ENCODE results near the gene MFNG.
A peak's percentile ranks its signal among the peaks of the same experiment; 100 is the strongest.

MFNG gene

DNA sequence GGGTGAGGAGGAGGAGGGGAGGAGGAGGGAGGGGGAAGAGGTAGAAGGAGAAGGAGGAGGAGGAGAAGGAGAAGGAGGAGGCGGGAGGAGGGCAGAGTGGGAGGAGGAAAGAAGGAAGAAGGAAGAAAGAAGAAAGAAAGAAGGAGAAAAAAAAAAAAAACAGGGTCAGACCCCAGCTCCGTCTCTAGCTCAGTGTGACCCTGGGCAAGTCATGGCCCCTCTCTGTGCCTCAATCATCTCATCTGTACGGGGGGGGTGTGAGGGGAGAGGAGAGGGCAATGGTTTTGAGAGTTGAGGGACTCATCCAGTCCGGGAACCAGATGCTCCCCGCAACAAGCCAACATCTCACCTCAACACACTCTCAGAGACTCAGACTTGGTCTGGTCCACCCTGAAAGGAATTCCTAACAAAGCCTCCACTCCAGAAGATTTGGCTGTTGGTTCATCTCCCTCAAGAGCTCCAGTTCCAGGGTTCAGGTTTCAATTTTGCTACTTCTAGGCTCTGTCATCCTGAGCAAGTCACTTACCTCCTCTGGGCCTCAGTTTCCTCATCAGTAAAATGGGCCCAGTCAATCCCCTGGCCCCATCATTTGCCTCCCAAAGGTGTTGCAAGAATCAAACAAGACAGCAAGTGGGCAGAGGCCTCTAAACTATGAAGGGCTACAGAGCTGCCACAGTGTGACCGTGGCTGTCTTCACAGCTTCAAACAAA is 25.4 kb upstream of the MFNG start:
- DNase-seq, result no peak

GRCh38 chr22:37510091-37510490 is 23.9 kb upstream of the MFNG start:
- no peak for DNase-seq

DNA sequence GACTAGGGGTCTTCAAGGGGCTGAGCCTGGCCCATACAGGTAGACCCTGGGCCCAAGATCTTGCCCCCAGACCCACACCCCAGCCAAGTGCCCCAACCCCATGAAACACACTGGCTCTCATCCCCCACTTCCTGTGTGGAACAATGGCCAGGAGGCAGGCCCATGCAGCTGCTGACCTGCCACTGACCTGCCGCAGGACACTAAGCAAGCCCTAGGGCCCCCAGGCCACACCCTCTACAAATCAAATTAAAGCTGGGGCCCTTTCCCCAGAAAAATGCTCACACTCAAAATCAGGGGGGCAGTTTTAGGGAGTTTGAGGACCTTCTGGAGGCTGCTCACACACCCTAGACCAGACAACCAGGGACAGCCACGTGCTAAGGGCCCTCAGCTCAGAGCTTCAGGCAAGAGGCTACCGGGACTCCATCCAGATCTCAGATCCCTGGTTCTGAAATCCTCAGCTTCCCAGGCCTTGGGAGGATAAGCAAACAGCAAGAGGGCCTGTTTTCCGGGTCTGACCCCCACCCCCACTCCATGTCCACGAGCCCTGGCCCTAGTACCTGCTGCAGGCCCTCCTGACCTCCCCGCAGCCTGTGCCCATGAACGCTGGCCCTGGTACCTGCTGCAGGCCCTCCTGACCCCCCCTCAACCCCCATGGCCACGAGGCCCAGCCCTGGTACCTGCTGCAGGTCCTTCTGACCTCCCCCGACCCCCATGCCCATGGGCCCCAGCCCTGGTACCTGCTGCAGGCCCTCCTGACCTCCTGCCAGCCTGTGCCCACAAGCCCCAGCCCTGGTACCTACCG is 23.1 kb upstream of the MFNG start:
- no peak for DNase-seq

GRCh38 chr22:37508431-37508992 is 22.3 kb upstream of the MFNG start:
- no peak for DNase-seq

- DNase-seq, result no peak
These were observed 21.5 kb upstream of the MFNG start for GRCh38 chr22:37507731-37508130.

DNA sequence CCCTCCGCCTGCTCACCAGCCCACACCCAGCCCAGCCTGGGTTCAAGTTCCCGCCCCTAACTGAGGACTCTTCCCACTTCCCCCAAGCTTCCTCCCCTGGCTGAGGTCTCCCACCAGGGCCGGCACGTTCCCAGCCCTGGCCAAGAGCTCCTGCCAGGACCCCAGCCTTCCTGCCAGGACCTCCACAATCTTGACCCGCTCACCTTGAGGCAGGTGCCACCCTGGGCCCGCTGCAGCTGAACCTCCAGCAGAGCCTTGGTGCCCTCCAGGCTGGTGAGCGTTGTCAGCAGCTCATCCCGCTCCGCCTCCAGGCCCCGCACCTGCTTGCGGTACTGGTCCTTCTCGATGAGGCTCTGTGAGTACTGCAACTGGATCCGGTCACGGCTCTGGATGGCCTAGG is 19.8 kb upstream of the MFNG start:
- no peak for DNase-seq

DNA sequence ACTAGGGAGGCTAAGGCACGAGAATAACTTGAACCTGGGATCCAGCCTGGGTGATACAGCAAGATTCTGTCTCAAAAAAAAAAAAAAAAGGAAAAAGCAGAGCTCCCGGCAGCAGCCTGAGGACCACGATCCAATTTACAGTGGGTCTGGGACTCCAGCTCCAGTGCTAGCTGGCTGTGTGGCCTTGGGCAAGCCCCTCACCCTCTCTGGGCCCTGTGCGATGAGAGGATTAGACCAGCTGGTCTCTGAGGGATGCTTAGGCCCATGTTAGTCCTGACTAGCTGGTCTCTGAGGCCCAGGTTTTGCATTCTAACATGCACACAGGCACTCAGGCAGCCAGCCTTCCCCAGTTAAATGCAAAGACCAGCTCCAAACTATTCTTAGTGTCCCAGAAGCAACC is 19.4 kb upstream of the MFNG start:
- DNase-seq, result no peak

DNA sequence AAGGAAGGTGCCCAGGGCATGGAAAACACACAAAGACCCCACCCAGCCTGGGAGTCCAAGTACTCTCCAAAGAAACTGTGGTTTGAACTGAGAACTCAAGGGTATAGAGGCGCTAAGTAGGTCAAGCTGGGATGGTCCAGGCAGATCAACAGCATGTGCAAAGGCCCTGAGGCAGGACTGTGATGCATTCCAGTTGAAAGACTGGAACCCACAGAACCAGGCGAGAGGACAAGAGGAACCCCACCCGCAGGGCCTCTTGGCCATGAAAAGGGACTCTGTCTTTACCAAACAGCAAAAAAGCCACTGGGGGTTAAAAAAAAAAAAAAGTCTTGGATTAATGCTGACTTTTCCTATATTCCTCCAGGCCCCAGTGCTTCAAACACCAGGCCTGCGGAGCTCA is 18.8 kb upstream of the MFNG start:
- no peak for DNase-seq

GRCh38 chr22:37503850-37504249 is 17.7 kb upstream of the MFNG start:
- no peak for DNase-seq

DNA sequence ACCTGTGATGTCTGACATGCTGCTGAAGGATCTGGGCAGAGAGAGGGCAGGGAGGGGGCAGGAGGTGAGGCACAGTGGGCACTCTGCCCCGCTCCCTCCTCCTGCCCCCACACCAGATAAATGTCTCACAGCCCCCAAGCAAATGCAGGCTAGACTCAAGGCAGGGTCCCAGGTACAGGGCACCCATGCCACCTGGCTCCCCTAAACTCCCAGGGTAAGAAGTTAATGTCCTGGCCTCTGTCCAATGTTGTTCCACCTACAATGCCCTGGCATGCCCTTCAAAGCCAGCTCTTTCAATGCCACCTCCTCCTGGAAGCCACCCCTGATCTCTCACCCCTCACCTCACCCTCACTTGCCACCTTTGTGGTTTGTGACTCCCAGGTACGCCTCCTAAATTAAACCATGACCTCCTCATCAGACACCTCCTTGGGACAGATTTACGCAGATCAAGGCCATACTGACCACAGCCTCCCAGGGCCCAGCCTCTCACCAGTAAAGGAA is 17.0 kb upstream of the MFNG start:
- no peak for DNase-seq

DNA sequence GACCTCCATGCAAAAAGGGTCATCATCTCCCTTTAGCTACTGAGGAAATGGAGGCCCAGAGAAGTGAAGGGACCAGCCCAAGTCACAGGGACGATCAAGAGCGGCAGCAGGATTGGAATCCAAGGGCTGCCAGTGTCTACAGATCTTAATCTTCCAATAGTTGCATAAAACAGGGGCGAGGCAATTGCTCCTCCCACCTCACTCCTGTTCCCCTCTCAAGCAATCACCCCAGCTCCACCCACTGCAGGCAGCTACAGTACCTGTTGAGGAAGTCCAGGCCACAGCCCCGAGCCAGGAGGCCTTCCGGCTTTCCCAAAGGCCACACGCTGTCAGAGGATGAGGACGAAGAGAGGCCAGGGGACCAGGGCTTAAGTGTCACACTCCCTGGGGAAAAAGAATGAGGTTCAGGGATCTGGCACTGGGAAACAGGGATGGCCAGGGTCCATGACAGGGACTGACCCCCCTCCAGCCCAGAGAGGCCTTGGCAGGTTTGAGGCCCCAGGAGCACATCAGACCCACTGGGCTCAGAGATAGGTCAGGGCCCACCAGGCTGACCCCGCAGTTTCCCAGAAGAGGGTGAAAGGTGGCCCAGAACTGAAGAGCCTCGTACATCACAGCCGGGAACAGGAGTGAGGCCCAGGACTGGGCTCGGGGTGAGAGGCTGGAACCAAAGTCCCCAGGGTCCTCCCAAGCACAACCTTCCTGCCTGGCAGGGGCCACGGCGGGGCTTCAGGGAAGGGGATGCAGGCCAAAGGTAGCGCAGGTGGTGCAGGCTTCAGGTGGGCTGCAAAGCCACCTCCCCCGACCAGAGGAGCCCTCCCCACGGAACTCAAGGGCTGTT is 16.4 kb upstream of the MFNG start:
- no peak for DNase-seq

- no peak for DNase-seq
These were observed 15.6 kb upstream of the MFNG start for GRCh38 chr22:37501610-37502341.

DNA sequence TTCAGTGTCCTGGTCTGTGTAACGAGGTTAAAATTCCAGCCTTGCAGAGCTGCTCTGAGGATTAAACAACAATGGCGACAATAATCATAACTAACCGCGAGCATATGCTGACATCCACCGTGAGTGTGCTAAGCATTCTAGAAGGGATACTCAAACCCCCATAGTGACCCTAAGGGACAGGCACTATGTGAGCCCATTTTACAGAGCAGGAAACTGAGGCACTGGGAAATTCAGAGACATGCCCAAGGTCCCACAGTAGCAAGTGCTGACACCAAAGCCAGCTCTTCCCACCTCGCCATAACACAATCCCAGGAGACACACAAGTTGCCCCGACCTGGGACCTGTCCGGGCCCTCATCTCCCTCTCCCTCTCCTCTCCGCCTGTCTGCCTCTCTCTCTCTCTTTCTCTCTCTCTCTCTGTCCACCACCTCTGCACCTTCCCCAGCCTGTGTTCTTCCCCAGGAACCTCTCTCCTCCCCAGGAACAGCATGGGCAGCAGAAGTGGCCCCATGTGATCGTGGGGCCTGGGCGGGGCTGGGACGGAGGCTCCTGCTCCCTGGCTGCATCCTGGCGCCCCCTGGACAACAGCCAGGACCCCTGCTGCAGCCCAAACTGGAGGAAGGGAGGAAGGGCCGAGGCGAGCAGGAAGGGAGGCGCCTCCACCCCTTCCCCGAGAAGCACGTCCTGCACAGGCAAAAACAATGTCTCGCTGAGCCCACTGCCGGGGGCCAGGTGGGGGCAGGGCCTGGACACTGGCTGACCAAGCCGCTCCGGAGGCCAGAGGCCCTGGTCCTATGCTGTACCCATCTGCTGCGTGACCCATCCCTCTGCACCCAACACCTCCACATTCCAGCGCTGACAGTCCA is 14.8 kb upstream of the MFNG start:
- no peak for DNase-seq

GRCh38 chr22:37499789-37500540 is 13.8 kb upstream of the MFNG start:
- DNase-seq, result no peak

GRCh38 chr22:37499027-37499707 is 13.0 kb upstream of the MFNG start:
- no peak for DNase-seq

DNA sequence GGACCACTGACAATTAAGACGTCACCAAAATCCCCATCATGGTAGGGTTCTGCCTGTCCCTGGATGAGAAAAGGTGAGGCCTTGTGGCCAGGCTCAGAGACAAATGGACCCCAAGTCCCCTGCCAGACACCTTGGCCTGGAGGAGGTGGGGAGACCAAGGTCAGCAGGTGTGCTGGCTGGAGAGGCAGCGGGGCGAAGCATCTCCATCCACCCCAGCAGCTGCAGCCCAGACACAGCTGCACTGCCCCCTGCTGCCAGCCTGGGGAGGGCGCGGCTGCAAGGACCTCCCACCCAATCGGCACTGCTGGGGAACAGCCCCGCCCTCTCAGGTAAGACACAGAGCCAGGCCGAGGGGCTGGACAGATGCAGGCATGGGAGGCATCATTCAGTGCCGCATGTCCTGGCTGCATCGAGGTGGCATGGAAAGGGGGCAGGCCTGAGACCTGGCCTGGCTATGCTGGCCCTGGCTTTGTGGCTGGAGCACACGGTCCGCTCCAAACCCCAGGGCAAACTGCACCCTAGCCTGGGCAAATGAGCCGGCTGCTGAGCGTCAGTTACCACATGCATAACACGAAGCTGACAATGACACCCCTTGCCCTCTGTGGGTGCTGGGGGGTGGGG is 12.2 kb upstream of the MFNG start:
- peak; percentile 63 for DNase-seq

GRCh38 chr22:37497062-37497599 is 10.9 kb upstream of the MFNG start:
- no peak for DNase-seq

DNA sequence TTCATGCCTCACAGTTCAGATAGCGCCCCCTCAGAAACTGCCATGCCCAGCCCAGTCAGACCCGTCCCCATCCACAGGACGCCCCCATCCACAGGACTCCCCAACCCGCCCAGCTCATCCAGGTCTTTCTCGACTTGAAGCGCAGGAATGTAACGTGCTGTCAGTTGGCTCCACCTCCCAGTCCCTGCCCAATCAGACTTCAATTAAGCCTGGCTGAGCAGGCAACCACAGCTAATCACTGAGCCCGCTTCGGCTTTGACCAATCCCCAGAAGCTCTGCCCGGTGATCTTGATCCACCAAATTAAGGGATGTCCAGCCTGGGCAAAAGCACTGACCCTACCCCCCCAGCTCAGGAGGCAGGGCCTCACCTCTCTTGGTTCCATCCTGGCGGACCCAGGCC is 10.5 kb upstream of the MFNG start:
- no peak for DNase-seq

GRCh38 chr22:37493979-37494378 is 7.8 kb upstream of the MFNG start:
- DNase-seq, result no peak

Measured in activated CD4-positive, CD25-positive, alpha-beta regulatory T cell treated with anti-CD3 and anti-CD28 coated beads, Interleukin-2, amount 50 U/mL, for 72 hours (primary cell).